CD4-positive, alpha-beta T cell treated with Interleukin-6 at 100 ng/mL for 8 hours (primary cell): ENCODE data around the gene CLEC9A.

Source experiments
- DNase-seq: peaks from one replicate; pipeline ENCODE4 v3.0.0-alpha.2; 2020; ENCODE audit warnings: mixed read lengths, low spot score

The CLEC9A gene

GRCh38 chr12:10067942-10068341, 37.5 kb downstream of the CLEC9A start:
- DNase-seq, result no peak

GRCh38 chr12:10068644-10069043, 38.2 kb downstream of the CLEC9A start:
- DNase-seq, result no peak

- no peak for DNase-seq
Observed at GRCh38 chr12:10069099-10069498, 38.6 kb downstream of the CLEC9A start.

GRCh38 chr12:10069976-10070375, 39.5 kb downstream of the CLEC9A start:
- no peak for DNase-seq

GRCh38 chr12:10070380-10070779, 39.9 kb downstream of the CLEC9A start:
- no peak for DNase-seq

GRCh38 chr12:10072131-10072530, 41.6 kb downstream of the CLEC9A start:
- DNase-seq, result no peak

- DNase-seq, result no peak
Observed at GRCh38 chr12:10073261-10073660, 42.8 kb downstream of the CLEC9A start.

GRCh38 chr12:10075451-10075850, 45.0 kb downstream of the CLEC9A start:
- DNase-seq, result no peak

- no peak for DNase-seq
Observed at GRCh38 chr12:10082117-10082874, 51.8 kb downstream of the CLEC9A start.

GRCh38 chr12:10084733-10085132, 54.3 kb downstream of the CLEC9A start:
- no peak for DNase-seq

- no peak for DNase-seq
Observed at GRCh38 chr12:10086387-10086786, 55.9 kb downstream of the CLEC9A start.

GRCh38 chr12:10088031-10088430, 57.5 kb downstream of the CLEC9A start:
- DNase-seq, result no peak

GRCh38 chr12:10088955-10089900, 58.7 kb downstream of the CLEC9A start:
- DNase-seq, result no peak

GRCh38 chr12:10094646-10095395, 64.3 kb downstream of the CLEC9A start:
- DNase-seq, result no peak

GRCh38 chr12:10095971-10096370, 65.5 kb downstream of the CLEC9A start:
- DNase-seq, result no peak

GRCh38 chr12:10097521-10097920, 67.0 kb downstream of the CLEC9A start:
- no peak for DNase-seq

GRCh38 chr12:10098791-10099190, 68.3 kb downstream of the CLEC9A start, which contains the start of gene CLEC1A:
TSS of gene CLEC1A (minus strand) at chr12:10098985. CDS start at chr12:10098922, 63 bp downstream.
- DNase-seq, result no peak

- no peak for DNase-seq
Observed at GRCh38 chr12:10101042-10101579, 70.6 kb downstream of the CLEC9A start.

GRCh38 chr12:10101648-10102220, 71.3 kb downstream of the CLEC9A start:
- no peak for DNase-seq

GRCh38 chr12:10102322-10102721, 71.8 kb downstream of the CLEC9A start:
- no peak for DNase-seq

- DNase-seq, result no peak
Observed at GRCh38 chr12:10110256-10110844, 79.9 kb downstream of the CLEC9A start.
